NOMO-1 treated with dmso at 0.1 percent for 144 hours (cell line): ENCODE results near the gene TAS2R42.

Source experiments
- DNase-seq: peaks from one replicate; lab custom pipeline; 2025; ENCODE audit not compliant: unreplicated experiment; lab: John Stamatoyannopoulos, UW

The TAS2R42 gene

DNA sequence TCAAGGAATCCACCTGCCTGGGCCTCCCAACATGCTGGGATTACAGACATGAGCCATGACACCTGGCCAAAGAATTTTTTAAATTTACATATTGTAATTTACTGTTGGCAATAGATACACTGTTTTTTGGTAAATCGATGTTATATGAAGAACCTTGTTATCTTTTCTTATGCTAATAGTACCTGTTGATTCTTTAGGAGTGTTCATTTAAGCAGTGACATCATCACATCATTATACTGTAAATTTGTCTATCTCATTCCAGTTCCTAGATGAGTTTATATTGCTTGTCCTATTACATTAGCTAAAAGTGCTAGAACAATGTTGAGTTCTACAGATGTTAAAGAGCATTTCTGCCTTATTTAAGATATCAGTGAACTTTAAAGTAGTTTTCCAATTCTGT, 39.3 kb downstream of the TAS2R42 start:
- no peak for DNase-seq

DNA sequence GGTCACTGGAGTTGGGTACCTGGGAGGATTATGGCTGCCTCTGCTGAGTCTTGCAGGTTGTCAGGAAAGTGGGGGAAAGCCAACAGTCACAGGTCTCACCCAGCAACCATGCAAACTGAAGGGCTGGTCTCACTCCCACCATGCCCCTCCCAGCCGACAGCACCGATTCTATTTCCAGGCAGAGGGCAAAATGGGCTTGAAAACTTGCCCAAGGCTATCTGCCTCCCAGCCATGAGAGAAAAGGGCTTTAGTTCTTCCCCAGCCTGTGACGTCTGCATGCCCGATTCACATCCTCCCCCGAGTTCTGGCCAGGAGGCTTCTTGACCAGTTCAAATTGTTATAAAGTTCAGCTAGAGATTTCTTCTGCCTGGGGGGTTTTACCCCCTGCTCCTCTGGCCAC, 42.4 kb downstream of the TAS2R42 start:
- no peak for DNase-seq

DNA sequence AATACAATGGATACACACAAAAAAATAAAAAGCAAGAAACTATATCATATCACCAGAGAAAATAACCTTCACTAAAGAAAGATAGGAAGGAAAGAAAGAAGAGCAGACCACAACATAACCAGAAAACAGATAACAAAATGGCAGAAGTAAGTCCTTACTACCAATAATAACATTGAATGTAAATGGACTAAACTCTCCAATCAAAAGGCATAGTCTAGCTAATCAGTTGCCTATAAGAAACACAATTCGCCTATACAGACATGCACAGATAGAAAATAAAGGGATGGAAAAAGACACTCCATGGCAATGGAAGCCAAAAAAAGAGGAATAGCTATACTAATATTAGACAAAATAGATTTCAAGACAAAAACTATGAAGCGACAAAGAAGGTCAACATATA, 43.4 kb downstream of the TAS2R42 start:
- DNase-seq = no peak

DNA sequence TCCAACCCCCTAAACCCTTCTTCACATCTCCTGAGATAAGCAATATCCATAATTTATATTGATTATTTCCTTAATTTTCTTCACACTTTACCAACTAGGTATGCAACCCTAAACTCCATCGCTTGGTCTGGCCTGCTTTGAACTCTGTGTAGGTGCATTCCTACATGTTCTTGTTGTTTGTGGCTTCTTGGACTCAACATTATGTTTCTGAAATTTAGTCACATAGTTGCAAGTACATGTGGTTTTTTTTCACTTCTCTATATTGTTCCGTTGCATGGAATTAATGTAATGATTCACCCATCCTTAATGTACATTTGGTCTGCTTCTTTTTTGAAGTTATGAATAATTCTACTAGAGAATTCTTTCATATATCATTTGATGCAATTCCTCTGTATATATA, 50.7 kb downstream of the TAS2R42 start:
- no peak for DNase-seq
